AG04449 (cell line): ENCODE data around the gene ANO6.

Experiments used
- CTCF ChIA-PET: fragments of 350-600 bp; formaldehyde crosslinking; extraction: SDS; loops from one replicate; lab custom pipeline; 2021; ENCODE audit warnings: antibody characterized with exemption; lab: Yijun Ruan, JAX
- POLR2A ChIA-PET: fragments of 400-600, 350-600 bp; formaldehyde crosslinking; extraction: SDS; loops from one replicate; lab custom pipeline; 2020; ENCODE audit warnings: antibody characterized with exemption, inconsistent platforms; lab: Yijun Ruan, JAX
- DNase-seq: peaks from one replicate; pipeline ENCODE4 v3.0.0-alpha.2; 2010; ENCODE audit warnings: low read depth, low spot score
- H3K4me3 ChIP-seq: 2 replicates; pipeline ENCODE4 v1.5.1; 2011; ENCODE audit warnings: low read depth, mild to moderate bottlenecking, control low read depth, low read length
- CTCF ChIP-seq: IDR thresholded peaks from one replicate; pipeline ENCODE4 v1.5.1; 2011; ENCODE audit warnings: mild to moderate bottlenecking, moderate library complexity, low read length, control low read depth, inconsistent platforms; ENCODE audit not compliant: insufficient read depth; ENCODE audit errors: missing control alignments

Gene ANO6

DNA sequence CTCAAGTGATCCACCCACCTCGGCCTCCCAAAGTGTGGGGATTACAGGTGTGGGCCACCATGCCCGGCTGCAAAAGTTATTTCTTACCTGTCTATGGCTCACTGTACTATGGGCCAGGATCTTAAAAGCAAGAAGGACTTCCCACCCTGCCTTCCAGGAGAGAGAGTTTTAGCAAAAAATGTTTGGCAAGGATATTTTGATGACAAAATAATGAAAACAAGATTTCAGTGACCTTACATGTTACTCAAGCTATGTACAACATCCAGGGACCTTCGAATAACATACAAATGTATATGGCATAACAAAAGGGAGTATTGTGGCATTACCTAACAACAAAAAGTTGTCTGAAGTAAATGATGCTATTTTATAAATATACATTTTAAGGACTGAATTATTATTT, 55.1 kb downstream of the ANO6 start:
- no peak for TF ChIP-seq CTCF
- ChIA-PET CTCF (interaction anchor here (1.0 to 2.8 kb wide), 4 partner anchors 19 to 119 kb away, joined by 3 to 8 read pairs (median 5); no protein-coding TSS in a partner anchor), POLR2A (no interaction called here)
- no peak for DNase-seq
- no peak overlapping the region for H3K4me3 ChIP-seq

DNA sequence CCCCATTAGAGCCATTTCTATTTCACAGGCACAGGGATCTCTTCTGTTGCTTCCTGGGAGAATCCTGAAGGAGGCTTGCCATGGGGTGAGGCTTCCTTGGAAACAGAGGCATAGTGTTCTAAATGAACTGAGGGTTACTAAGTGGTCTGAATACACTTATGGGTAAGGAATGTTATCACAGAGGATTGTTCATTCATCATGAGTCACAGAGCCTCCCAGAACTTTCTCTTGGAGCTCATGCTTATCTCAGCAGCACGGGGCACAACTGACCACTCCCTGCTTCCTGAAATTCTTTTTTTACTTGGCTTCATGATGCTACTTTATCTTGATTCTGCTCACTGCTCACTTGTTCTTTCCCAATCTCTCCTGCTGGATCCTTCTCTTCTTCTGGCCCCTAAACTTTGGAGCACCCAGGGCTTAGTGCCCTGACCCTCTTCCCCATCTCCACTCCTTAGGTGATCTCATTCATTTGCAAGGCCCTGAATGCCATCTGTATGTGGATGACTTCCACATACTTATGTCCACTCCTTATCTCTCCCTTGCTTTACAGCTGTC, 57.9 kb downstream of the ANO6 start:
- ChIA-PET CTCF (interaction anchor here (1.3 kb wide), 1 partner anchor 115 kb away, joined by 4 read pairs; no protein-coding TSS in a partner anchor), POLR2A (interaction anchor here (0.5 kb wide), 1 partner anchor 16 kb away, joined by 3 read pairs; no protein-coding TSS in a partner anchor)
- no peak overlapping the region for H3K4me3 ChIP-seq
- peak; percentile 94 for DNase-seq
- TF ChIP-seq CTCF, result no peak

GRCh38 chr12:45276154-45276755, 60.4 kb downstream of the ANO6 start:
- no peak for DNase-seq
- TF ChIP-seq CTCF, result no peak
- H3K4me3 ChIP-seq, result no peak overlapping the region
- ChIA-PET POLR2A (no interaction called here), CTCF (interaction anchor here (0.9 to 1.9 kb wide), 5 partner anchors 8 to 452 kb away, joined by 3 to 8 read pairs (median 4); no protein-coding TSS in a partner anchor)

GRCh38 chr12:45278447-45278846, 62.6 kb downstream of the ANO6 start:
- TF ChIP-seq CTCF, result no peak
- no peak overlapping the region for H3K4me3 ChIP-seq
- DNase-seq, result no peak
- ChIA-PET POLR2A (interaction anchor here (0.6 kb wide), 1 partner anchor 147 kb away, joined by 3 read pairs; no protein-coding TSS in a partner anchor), CTCF (interaction anchor here (1.0 to 1.5 kb wide), 2 partner anchors 10 to 107 kb away, joined by 3 to 11 read pairs; no protein-coding TSS in a partner anchor)

DNA sequence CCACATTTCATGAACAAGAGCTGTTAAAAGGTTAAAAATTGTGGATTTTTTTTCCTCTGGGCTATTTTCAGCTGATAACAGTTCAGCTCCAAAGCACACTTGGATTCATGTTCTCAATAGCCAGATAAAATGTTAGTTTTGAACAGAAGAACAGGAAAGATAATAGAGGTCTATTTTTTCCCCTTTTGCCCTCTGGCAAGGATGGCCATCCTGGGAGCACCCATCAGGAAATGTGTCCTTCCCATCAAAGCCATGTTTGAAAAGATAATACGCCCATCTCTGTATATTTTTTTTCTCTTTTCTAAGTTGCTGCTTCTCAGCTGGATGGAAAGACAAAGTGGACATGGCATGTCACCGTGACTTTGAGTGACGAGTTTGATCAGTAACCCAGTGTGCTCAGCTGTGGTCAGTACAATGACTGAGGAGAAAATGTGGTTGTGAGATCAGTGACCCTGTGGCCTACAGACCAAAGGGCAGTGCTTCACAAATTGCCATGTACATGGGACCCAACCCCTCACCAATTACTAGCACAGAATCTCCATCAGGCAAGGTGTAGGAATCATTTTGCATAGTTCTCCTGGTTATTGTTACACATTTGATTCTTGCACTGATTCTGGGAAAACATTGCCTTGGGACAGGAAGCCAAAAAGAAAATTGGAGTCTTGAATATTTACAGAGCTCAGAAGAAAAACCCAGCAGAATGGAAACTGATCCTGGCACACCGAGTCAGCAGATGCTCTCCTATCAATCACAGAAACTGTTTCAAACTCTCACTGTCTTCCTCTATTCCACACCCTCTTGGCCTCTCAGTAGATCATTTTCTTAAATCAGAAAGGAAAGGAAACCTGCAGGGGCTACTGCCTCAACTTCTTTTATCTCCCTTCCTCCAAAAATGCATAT, 64.3 kb downstream of the ANO6 start:
- H3K4me3 ChIP-seq, result no peak overlapping the region
- ChIA-PET POLR2A (interaction anchor here (0.9 kb wide), 1 partner anchor 63 kb away, joined by 4 read pairs; no protein-coding TSS in a partner anchor), CTCF (interaction anchor here (0.6 to 1.3 kb wide), 3 partner anchors 10 to 64 kb away, joined by 3 to 4 read pairs (median 3); partner anchors contain the start of gene ANO6)
- TF ChIP-seq CTCF, result no peak
- no peak for DNase-seq
